GM23338 (cell line): ENCODE measurements around the gene KCNT2. TPM values are rescaled to one million over a fixed set of nuclear protein-coding genes. Genes with fewer than 3 reads are reported as not detected.

Experiments
- ATAC-seq: fragments of 200-7000 bp; cut with Tn5 transposase; 3 replicates; pipeline ENCODE4 v1.9.1; 2020
- DNase-seq: peaks from one replicate; pipeline ENCODE4 v3.0.0-alpha.2; 2015; ENCODE audit warnings: low spot score
- H2AFZ ChIP-seq: fragments of 200-600 bp; sonication (generic); 2 replicates; pipeline ENCODE4 v1.8.0; 2016; ENCODE audit warnings: antibody characterized with exemption, mild to moderate bottlenecking, moderate library complexity
- H3F3A ChIP-seq: fragments of 200-600 bp; sonication (generic); replicated peaks from 2 replicates; pipeline ENCODE4 v1.8.0; 2017; ENCODE audit warnings: antibody characterized with exemption, mixed run types, low read depth
- H3K27ac ChIP-seq: fragments of 200-600 bp; sonication (generic); 2 replicates; pipeline ENCODE4 v1.6.1; 2016; ENCODE audit warnings: low read depth
- H3K27me3 ChIP-seq: fragments of 200-600 bp; sonication (generic); 2 replicates; pipeline ENCODE4 v1.8.0; 2016; ENCODE audit warnings: mild to moderate bottlenecking, mixed run types, moderate library complexity; ENCODE audit not compliant: insufficient read depth
- H3K36me3 ChIP-seq: fragments of 200-600 bp; sonication (generic); 2 replicates; pipeline ENCODE4 v1.8.0; 2016; ENCODE audit warnings: mild to moderate bottlenecking; ENCODE audit not compliant: insufficient read depth
- H3K4me1 ChIP-seq: fragments of 200-600 bp; sonication (generic); 2 replicates; pipeline ENCODE4 v1.8.0; 2016; ENCODE audit warnings: mild to moderate bottlenecking, moderate library complexity; ENCODE audit not compliant: insufficient read depth
- H3K4me2 ChIP-seq: fragments of 200-600 bp; sonication (generic); 2 replicates; pipeline ENCODE4 v1.7.1; 2017; ENCODE audit warnings: mixed run types
- H3K4me3 ChIP-seq: fragments of 200-600 bp; sonication (generic); 2 replicates; pipeline ENCODE4 v1.6.1; 2016; ENCODE audit warnings: mixed run types
- H3K79me2 ChIP-seq: fragments of 200-600 bp; sonication (generic); replicated peaks from 2 replicates; pipeline ENCODE4 v1.8.0; 2017; ENCODE audit warnings: mild to moderate bottlenecking; ENCODE audit not compliant: insufficient read depth
- H3K9me2 ChIP-seq: fragments of 200-600 bp; sonication (generic); 2 replicates; pipeline ENCODE4 v1.8.0; 2017; ENCODE audit not compliant: insufficient read depth
- H4K20me1 ChIP-seq: fragments of 200-600 bp; sonication (generic); replicated peaks from 2 replicates; pipeline ENCODE4 v1.8.0; 2017; ENCODE audit warnings: mild to moderate bottlenecking; ENCODE audit not compliant: insufficient read depth
- H3K27ac Mint-ChIP-seq: 2 replicates; pipeline ENCODE4 v1.8.0; 2020; ENCODE audit warnings: inconsistent platforms, mild to moderate bottlenecking, moderate library complexity, mixed read lengths
- H3K27me3 Mint-ChIP-seq: 3 replicates; pipeline ENCODE4 v1.8.0; 2022; ENCODE audit warnings: low read depth, mild to moderate bottlenecking, moderate library complexity, mixed read lengths, inconsistent platforms; ENCODE audit not compliant: insufficient read depth, poor library complexity
- H3K36me3 Mint-ChIP-seq: 3 replicates; pipeline ENCODE4 v1.8.0; 2021; ENCODE audit warnings: low read depth, mild to moderate bottlenecking, inconsistent platforms, moderate library complexity, mixed read lengths
- H3K4me1 Mint-ChIP-seq: 3 replicates; pipeline ENCODE4 v1.8.0; 2020; ENCODE audit warnings: mild to moderate bottlenecking, inconsistent platforms, mixed read lengths
- H3K4me3 Mint-ChIP-seq: 3 replicates; pipeline ENCODE4 v1.8.0; 2021; ENCODE audit warnings: moderate library complexity, mild to moderate bottlenecking, inconsistent platforms, mixed read lengths
- H3K9me3 Mint-ChIP-seq: 3 replicates; pipeline ENCODE4 v1.8.0; 2020; ENCODE audit warnings: moderate library complexity, mild to moderate bottlenecking, inconsistent platforms, mixed read lengths
- CREB1 ChIP-seq: fragments of 250-450 bp; sonication (Bioruptor Pico); IDR thresholded peaks from 2 replicates; pipeline ENCODE4 v1.5.0; 2020; ENCODE audit warnings: low read depth, mild to moderate bottlenecking, moderate library complexity
- EZH2phosphoT487 ChIP-seq: fragments of 200-600 bp; sonication (generic); IDR thresholded peaks from one replicate; pipeline ENCODE4 v1.8.1; 2018; ENCODE audit warnings: antibody characterized with exemption; ENCODE audit not compliant: unreplicated experiment
- POLR2AphosphoS5 ChIP-seq: IDR thresholded peaks from 2 replicates; pipeline ENCODE4 v1.6.1; 2016; ENCODE audit warnings: antibody characterized with exemption, low read depth
- microRNA-seq: library from miRNA; unstranded; fragments of <30 nt; microRNA quantifications from one replicate; pipeline ENCODE4, GENCODE V29; 2017
- polyA plus RNA-seq: library from polyadenylated mRNA; unstranded; fragments of >200 nt; fragmentation: Nextera tagmentation; extraction: Ambion mirVana; gene quantifications from 2 replicates; pipeline ENCODE4 v1.2.1, GENCODE V29; 2016
- small RNA-seq: library from RNA; depleted of rRNA; stranded (forward); fragments of <200 nt; gene quantifications from one replicate; pipeline ENCODE3, GENCODE V24; 2014; ENCODE audit warnings: low replicate concordance
- total RNA-seq: library from RNA; depleted of rRNA; stranded (reverse); fragments of >200 nt; shearing (Covaris generic); gene quantifications from 2 replicates; pipeline ENCODE4 v1.2.3, GENCODE V29; 2014; rRNA removed
- TF ChIP-seq, protein P1 (sequence below), 2 experiments: fragments of 200-600 bp in 1 of 2; sonication (generic) in 1 of 2; conservative IDR thresholded peaks; 2 replicates each; pipeline versions ENCODE4 v1.5.1 to v1.6.1; 2016 to 2017; ENCODE audit warnings: antibody characterized with exemption in 2 of 2, low read depth in 2 of 2, mild to moderate bottlenecking in 2 of 2, moderate library complexity in 1 of 2
- TF ChIP-seq, protein P2 (sequence below): IDR thresholded peaks from one replicate; pipeline ENCODE4 v1.6.1; 2018; ENCODE audit warnings: antibody characterized with exemption; ENCODE audit not compliant: unreplicated experiment

The KCNT2 gene
- total and polyA plus RNA-seq, 2 experiments from 2014 or later = 5.4 to 13.4 TPM

- TF ChIP-seq, protein P1, sequence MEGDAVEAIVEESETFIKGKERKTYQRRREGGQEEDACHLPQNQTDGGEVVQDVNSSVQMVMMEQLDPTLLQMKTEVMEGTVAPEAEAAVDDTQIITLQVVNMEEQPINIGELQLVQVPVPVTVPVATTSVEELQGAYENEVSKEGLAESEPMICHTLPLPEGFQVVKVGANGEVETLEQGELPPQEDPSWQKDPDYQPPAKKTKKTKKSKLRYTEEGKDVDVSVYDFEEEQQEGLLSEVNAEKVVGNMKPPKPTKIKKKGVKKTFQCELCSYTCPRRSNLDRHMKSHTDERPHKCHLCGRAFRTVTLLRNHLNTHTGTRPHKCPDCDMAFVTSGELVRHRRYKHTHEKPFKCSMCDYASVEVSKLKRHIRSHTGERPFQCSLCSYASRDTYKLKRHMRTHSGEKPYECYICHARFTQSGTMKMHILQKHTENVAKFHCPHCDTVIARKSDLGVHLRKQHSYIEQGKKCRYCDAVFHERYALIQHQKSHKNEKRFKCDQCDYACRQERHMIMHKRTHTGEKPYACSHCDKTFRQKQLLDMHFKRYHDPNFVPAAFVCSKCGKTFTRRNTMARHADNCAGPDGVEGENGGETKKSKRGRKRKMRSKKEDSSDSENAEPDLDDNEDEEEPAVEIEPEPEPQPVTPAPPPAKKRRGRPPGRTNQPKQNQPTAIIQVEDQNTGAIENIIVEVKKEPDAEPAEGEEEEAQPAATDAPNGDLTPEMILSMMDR (conservative IDR thresholded peaks at IDR 0.05; ENCODE audit: low read depth in 2 of 2) = no peak
- TF ChIP-seq EZH2phosphoT487 (no peak), CREB1 (CRISPR knock-in tag) (no peak)
Observed at GRCh38 chr1:196180847-196181593, 427.2 kb downstream of the KCNT2 start (continued).

DNA sequence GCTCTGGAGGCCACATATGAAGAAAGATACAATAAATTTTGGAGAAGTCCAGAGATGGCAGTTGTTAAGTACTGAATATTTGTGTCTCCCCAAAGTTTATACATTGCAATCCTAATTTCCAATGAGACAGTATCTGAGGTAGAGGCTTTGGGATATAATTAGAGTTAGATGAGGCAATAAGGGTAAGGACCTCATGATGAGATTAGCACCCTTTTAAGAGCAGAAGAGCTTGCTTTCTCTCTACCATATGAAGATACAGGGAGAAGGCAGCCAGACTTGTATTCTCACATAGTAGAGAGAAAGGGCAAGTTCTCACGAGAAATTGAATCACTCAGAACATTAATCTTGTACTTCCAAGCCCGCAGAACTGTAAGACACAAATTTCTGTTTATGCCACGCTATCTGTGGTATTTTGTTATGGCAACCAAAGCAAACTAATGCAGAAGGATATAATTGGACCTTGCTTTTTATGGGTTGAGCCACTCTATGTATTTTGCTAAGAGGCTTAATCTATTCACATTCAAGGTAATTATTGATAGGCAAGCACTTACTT, 430.1 kb downstream of the KCNT2 start:
- Mint-ChIP-seq H3K9me3 (no peaks in the 10 kb centered on the region), H3K27me3 (no peaks in the 10 kb centered on the region), H3K4me1 (no peaks in the 10 kb centered on the region), H3K27ac (no peak overlapping the region), H3K4me3 (no peak overlapping the region), H3K36me3 (no peaks in the 10 kb centered on the region)
- DNase-seq (no peak), ATAC-seq (no peak)
- Histone ChIP-seq H3K27ac (no peak overlapping the region), H3K27me3 (no peaks in the 10 kb centered on the region), H3K4me1 (no peaks in the 10 kb centered on the region), H4K20me1 (no peaks in the 10 kb centered on the region), H3K36me3 (no peaks in the 10 kb centered on the region), H2AFZ (no peak overlapping the region), H3F3A (no peaks in the 10 kb centered on the region), H3K9me2 (no peaks in the 10 kb centered on the region), H3K4me2 (no peak overlapping the region), H3K79me2 (no peaks in the 10 kb centered on the region), H3K4me3 (no peak overlapping the region)
- no peak for TF ChIP-seq POLR2AphosphoS5
- TF ChIP-seq, protein P2, sequence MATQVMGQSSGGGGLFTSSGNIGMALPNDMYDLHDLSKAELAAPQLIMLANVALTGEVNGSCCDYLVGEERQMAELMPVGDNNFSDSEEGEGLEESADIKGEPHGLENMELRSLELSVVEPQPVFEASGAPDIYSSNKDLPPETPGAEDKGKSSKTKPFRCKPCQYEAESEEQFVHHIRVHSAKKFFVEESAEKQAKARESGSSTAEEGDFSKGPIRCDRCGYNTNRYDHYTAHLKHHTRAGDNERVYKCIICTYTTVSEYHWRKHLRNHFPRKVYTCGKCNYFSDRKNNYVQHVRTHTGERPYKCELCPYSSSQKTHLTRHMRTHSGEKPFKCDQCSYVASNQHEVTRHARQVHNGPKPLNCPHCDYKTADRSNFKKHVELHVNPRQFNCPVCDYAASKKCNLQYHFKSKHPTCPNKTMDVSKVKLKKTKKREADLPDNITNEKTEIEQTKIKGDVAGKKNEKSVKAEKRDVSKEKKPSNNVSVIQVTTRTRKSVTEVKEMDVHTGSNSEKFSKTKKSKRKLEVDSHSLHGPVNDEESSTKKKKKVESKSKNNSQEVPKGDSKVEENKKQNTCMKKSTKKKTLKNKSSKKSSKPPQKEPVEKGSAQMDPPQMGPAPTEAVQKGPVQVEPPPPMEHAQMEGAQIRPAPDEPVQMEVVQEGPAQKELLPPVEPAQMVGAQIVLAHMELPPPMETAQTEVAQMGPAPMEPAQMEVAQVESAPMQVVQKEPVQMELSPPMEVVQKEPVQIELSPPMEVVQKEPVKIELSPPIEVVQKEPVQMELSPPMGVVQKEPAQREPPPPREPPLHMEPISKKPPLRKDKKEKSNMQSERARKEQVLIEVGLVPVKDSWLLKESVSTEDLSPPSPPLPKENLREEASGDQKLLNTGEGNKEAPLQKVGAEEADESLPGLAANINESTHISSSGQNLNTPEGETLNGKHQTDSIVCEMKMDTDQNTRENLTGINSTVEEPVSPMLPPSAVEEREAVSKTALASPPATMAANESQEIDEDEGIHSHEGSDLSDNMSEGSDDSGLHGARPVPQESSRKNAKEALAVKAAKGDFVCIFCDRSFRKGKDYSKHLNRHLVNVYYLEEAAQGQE = no peak

Small RNAs within 50 kb of the gene (microRNA-seq; reads per million reads assigned to microRNA genes)
- gene MIR4735 = not detected

Small RNAs within 50 kb of the gene (small RNA-seq; reads per million reads assigned to genes)
- not detected for gene MIR4735

Other genes with a start within 250 kb of the KCNT2 start
- gene CFH, start 43.6 kb upstream of the KCNT2 start, total RNA-seq = not detected in 2 replicates
- gene CFH, start 43.6 kb upstream of the KCNT2 start, polyA plus RNA-seq = not detected in 2 replicates
- gene CFHR3, start 166.4 kb upstream of the KCNT2 start, total RNA-seq = 0.17 and 2.0 TPM in 2 replicates
- gene CFHR3, start 166.4 kb upstream of the KCNT2 start, polyA plus RNA-seq = 1.4 and 2.2 TPM in 2 replicates
- not detected in 2 replicates for gene CFHR1, start 211.3 kb upstream of the KCNT2 start, total RNA-seq
- not detected in 2 replicates for gene CFHR1, start 211.3 kb upstream of the KCNT2 start, polyA plus RNA-seq